ENCODE measurements around the gene TARS1. TPM values are rescaled to one million over a fixed set of nuclear protein-coding genes. Genes with fewer than 3 reads are reported as not detected.

The TARS1 gene
- total and polyA plus RNA-seq, 12 donors, result 45.3 to 388 (median 106) TPM

- intact Hi-C loops (cut with DNase I), result no loop called here
Measured at GRCh38 chr5:33401482-33402390, 39.0 kb upstream of the TARS1 start.

DNA sequence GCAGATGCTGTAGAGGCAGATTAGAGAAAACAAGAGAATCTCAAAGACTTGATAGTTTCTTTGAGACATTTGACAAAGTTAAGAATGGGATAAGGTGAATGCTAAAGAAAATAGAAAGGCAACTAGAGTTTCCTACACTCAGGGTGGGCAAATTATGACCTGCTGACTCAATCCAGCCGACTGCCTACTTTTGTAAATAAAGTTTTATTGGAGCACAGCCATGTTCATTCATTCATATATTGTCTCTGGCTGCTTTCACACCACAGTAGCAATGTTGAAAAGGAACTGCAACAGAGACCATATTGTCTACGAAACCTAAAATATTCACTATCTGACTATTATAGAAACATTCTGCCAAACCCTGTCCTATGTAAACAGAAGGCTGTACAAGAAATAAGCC is 37.6 kb upstream of the TARS1 start:
- no peaks in the 10 kb centered on the region for H3K9me3 ChIP-seq (replicated peaks in 1 of 3)
- TF ChIP-seq CTCF (IDR thresholded peaks at IDR 0.05), result no peak
- no peak for TF ChIP-seq POLR2A (IDR thresholded peaks at IDR 0.05)
- no peaks in the 10 kb centered on the region for H3K36me3 ChIP-seq (replicated peaks in 1 of 2)
- WGBS, 4 donors, result 63 to 75% (median 64%) methylated on average over 2 of the region's 2 CpGs
- peaks cover 0 to 4% of the 10 kb centered on the region in 2 donors for H3K4me1 ChIP-seq (replicated peaks in 1 of 2)
- H3K4me3 ChIP-seq, result no peak overlapping the region
- H3K27me3 ChIP-seq, result no peaks in the 10 kb centered on the region
- intact Hi-C loops (cut with DNase I), result no loop called here
- H3K27ac ChIP-seq, result no peak overlapping the region
- no peak for DNase-seq

More at GRCh38 chr5:33401482-33402390, 39.0 kb upstream of the TARS1 start:
- TF ChIP-seq POLR2A (IDR thresholded peaks at IDR 0.05) (no peak), CTCF (IDR thresholded peaks at IDR 0.05) (no peak)
- Histone ChIP-seq H3K27ac (no peak overlapping the region), H3K36me3 (replicated peaks in 1 of 2) (no peaks in the 10 kb centered on the region), H3K4me1 (replicated peaks in 1 of 2) (peaks cover 0 to 4% of the 10 kb centered on the region in 2 donors), H3K27me3 (no peaks in the 10 kb centered on the region), H3K4me3 (no peak overlapping the region), H3K9me3 (replicated peaks in 1 of 3) (no peaks in the 10 kb centered on the region)
- DNase-seq, result no peak
- WGBS, 4 donors, result 50 to 58% (median 53%) methylated on average over 5 of the region's 5 CpGs

GRCh38 chr5:33408816-33409215 is 31.9 kb upstream of the TARS1 start:
- Histone ChIP-seq H3K9me3 (replicated peaks in 1 of 3) (no peaks in the 10 kb centered on the region), H3K27me3 (no peaks in the 10 kb centered on the region), H3K4me1 (replicated peaks in 1 of 2) (no peaks in the 10 kb centered on the region), H3K4me3 (no peak overlapping the region), H3K36me3 (replicated peaks in 1 of 2) (no peaks in the 10 kb centered on the region), H3K27ac (peak overlapping the region in 1 of 5 donors; percentile 1)
- no peak for TF ChIP-seq POLR2A (IDR thresholded peaks at IDR 0.05)
- no peak for TF ChIP-seq CTCF (IDR thresholded peaks at IDR 0.05)
- 59 to 67% (median 61%) methylated on average over 2 of the region's 2 CpGs for WGBS, 4 donors
- intact Hi-C loops (cut with DNase I), result no loop called here
- DNase-seq, result no peak

- H3K9me3 ChIP-seq (replicated peaks in 1 of 3), result no peaks in the 10 kb centered on the region
- H3K27ac ChIP-seq, result no peak overlapping the region
- 69 to 76% (median 72%) methylated on average over 7 of the region's 7 CpGs for WGBS, 4 donors
- no peak for TF ChIP-seq POLR2A (IDR thresholded peaks at IDR 0.05)
- TF ChIP-seq CTCF (IDR thresholded peaks at IDR 0.05), result no peak
- no peaks in the 10 kb centered on the region for H3K4me1 ChIP-seq (replicated peaks in 1 of 2)
- no peaks in the 10 kb centered on the region for H3K36me3 ChIP-seq (replicated peaks in 1 of 2)
- intact Hi-C loops (cut with DNase I), result no loop called here
- peak in 4 of 7 donors; percentile 10 to 70 (median 19) for DNase-seq
- H3K4me3 ChIP-seq, result no peak overlapping the region
- H3K27me3 ChIP-seq, result no peaks in the 10 kb centered on the region
Measured at GRCh38 chr5:33409435-33410170, 31.2 kb upstream of the TARS1 start.

Data from adrenal gland (tissue), 12 donors.